ENCODE data around the gene THRB. TPM values are rescaled to one million over a fixed set of nuclear protein-coding genes. Genes with fewer than 3 reads are reported as not detected.

The THRB gene
- total RNA-seq, 1 experiment from 2014 or later: 5.8 TPM

DNA sequence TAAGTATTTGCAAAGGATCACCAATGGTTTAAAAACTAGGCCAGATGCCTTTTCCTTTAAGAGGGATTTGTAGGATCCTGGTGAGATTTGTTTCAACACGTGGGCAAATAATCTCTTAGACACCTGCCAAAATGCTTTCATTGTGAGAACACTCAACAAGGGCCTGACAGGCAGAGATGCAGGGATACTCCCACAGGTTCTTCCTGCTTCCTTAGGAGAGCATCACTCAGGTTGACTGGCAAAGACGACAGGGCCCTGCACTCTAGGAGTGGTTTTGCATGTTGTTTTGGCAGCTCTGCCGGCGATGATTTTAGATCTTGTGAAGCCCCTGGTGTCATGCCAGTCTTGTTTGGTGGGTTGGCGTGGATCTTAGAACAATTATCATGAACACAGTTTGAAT lies 365.1 kb downstream of the THRB start:
- no peak overlapping the region for H3K27ac Mint-ChIP-seq
- no peaks in the 10 kb centered on the region for H3K4me1 Mint-ChIP-seq
- H3K9me3 Mint-ChIP-seq: no peaks in the 10 kb centered on the region
- ATAC-seq (no peak), DNase-seq (ENCODE audit: low spot score) (no peak)
- ChIA-PET CTCF (no interaction called here), POLR2A (no interaction called here)
- no peaks in the 10 kb centered on the region for H3K27me3 Mint-ChIP-seq (ENCODE audit: low read depth)
- H3K36me3 Mint-ChIP-seq: no peaks in the 10 kb centered on the region
- TF ChIP-seq, protein P1, sequence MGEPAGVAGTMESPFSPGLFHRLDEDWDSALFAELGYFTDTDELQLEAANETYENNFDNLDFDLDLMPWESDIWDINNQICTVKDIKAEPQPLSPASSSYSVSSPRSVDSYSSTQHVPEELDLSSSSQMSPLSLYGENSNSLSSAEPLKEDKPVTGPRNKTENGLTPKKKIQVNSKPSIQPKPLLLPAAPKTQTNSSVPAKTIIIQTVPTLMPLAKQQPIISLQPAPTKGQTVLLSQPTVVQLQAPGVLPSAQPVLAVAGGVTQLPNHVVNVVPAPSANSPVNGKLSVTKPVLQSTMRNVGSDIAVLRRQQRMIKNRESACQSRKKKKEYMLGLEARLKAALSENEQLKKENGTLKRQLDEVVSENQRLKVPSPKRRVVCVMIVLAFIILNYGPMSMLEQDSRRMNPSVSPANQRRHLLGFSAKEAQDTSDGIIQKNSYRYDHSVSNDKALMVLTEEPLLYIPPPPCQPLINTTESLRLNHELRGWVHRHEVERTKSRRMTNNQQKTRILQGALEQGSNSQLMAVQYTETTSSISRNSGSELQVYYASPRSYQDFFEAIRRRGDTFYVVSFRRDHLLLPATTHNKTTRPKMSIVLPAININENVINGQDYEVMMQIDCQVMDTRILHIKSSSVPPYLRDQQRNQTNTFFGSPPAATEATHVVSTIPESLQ (CRISPR knock-in tag; IDR thresholded peaks at IDR 0.05): no peak
- TF ChIP-seq JUN (CRISPR knock-in tag; IDR thresholded peaks at IDR 0.05) (no peak), ETV6 (CRISPR knock-in tag; IDR thresholded peaks at IDR 0.05) (no peak), KAT7 (CRISPR knock-in tag; IDR thresholded peaks at IDR 0.05; ENCODE audit: borderline replicate concordance) (no peak), ZNF396 (CRISPR knock-in tag; IDR thresholded peaks at IDR 0.05; ENCODE audit: borderline replicate concordance) (no peak), FOXK1 (CRISPR knock-in tag; IDR thresholded peaks at IDR 0.05) (no peak), GRHL2 (CRISPR knock-in tag; IDR thresholded peaks at IDR 0.05; ENCODE audit: insufficient replicate concordance, severe bottlenecking) (no peak), TCF7 (CRISPR knock-in tag; IDR thresholded peaks at IDR 0.05; ENCODE audit: low read depth) (no peak), SP1 (CRISPR knock-in tag; conservative IDR thresholded peaks at IDR 0.05) (no peak), GTF2I (CRISPR knock-in tag; conservative IDR thresholded peaks at IDR 0.05) (no peak), ESRRA (CRISPR knock-in tag; IDR thresholded peaks at IDR 0.05; ENCODE audit: borderline replicate concordance) (no peak), NFE2L1 (CRISPR knock-in tag; IDR thresholded peaks at IDR 0.05) (no peak), NFATC4 (CRISPR knock-in tag; IDR thresholded peaks at IDR 0.05) (no peak), MXD4 (CRISPR knock-in tag; IDR thresholded peaks at IDR 0.05; ENCODE audit: borderline replicate concordance) (no peak), ZNF671 (CRISPR knock-in tag; IDR thresholded peaks at IDR 0.05) (no peak)
- TF ChIP-seq, protein P2, sequence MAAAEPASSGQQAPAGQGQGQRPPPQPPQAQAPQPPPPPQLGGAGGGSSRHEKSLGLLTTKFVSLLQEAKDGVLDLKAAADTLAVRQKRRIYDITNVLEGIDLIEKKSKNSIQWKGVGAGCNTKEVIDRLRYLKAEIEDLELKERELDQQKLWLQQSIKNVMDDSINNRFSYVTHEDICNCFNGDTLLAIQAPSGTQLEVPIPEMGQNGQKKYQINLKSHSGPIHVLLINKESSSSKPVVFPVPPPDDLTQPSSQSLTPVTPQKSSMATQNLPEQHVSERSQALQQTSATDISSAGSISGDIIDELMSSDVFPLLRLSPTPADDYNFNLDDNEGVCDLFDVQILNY (CRISPR knock-in tag; IDR thresholded peaks at IDR 0.05): no peak
- TF ChIP-seq, protein P3, sequence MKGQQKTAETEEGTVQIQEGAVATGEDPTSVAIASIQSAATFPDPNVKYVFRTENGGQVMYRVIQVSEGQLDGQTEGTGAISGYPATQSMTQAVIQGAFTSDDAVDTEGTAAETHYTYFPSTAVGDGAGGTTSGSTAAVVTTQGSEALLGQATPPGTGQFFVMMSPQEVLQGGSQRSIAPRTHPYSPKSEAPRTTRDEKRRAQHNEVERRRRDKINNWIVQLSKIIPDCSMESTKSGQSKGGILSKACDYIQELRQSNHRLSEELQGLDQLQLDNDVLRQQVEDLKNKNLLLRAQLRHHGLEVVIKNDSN (CRISPR knock-in tag; IDR thresholded peaks at IDR 0.05): no peak
- TF ChIP-seq, protein P4, sequence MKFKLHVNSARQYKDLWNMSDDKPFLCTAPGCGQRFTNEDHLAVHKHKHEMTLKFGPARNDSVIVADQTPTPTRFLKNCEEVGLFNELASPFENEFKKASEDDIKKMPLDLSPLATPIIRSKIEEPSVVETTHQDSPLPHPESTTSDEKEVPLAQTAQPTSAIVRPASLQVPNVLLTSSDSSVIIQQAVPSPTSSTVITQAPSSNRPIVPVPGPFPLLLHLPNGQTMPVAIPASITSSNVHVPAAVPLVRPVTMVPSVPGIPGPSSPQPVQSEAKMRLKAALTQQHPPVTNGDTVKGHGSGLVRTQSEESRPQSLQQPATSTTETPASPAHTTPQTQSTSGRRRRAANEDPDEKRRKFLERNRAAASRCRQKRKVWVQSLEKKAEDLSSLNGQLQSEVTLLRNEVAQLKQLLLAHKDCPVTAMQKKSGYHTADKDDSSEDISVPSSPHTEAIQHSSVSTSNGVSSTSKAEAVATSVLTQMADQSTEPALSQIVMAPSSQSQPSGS (CRISPR knock-in tag; IDR thresholded peaks at IDR 0.05; ENCODE audit: borderline replicate concordance, low read depth): no peak
- TF ChIP-seq, protein P5, sequence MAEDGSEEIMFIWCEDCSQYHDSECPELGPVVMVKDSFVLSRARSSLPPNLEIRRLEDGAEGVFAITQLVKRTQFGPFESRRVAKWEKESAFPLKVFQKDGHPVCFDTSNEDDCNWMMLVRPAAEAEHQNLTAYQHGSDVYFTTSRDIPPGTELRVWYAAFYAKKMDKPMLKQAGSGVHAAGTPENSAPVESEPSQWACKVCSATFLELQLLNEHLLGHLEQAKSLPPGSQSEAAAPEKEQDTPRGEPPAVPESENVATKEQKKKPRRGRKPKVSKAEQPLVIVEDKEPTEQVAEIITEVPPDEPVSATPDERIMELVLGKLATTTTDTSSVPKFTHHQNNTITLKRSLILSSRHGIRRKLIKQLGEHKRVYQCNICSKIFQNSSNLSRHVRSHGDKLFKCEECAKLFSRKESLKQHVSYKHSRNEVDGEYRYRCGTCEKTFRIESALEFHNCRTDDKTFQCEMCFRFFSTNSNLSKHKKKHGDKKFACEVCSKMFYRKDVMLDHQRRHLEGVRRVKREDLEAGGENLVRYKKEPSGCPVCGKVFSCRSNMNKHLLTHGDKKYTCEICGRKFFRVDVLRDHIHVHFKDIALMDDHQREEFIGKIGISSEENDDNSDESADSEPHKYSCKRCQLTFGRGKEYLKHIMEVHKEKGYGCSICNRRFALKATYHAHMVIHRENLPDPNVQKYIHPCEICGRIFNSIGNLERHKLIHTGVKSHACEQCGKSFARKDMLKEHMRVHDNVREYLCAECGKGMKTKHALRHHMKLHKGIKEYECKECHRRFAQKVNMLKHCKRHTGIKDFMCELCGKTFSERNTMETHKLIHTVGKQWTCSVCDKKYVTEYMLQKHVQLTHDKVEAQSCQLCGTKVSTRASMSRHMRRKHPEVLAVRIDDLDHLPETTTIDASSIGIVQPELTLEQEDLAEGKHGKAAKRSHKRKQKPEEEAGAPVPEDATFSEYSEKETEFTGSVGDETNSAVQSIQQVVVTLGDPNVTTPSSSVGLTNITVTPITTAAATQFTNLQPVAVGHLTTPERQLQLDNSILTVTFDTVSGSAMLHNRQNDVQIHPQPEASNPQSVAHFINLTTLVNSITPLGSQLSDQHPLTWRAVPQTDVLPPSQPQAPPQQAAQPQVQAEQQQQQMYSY (CRISPR knock-in tag; IDR thresholded peaks at IDR 0.05): no peak
- no peak overlapping the region for H3K4me3 Mint-ChIP-seq
